ENCODE measurements around the gene DLGAP1.

DNA sequence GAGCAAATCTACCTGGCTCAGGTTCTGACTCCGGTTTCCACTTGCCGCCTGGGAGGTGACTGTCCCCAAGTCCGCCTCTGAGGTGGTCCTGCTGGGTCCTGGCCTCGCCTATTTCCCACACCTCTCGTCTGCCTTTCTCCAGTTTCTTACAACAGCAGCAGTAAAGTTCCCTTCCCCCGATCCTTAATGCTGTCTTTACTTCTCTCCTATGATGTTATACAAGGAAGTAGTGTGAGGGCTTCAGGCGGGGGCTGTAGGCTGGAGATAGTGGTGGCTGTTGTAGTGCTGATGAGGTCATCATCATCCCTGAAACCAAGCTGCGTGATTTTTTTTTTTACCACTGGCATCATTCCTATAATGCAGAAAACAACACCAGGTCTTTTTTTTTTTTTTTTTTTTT is 986.3 kb downstream of the DLGAP1 start:
- no peak for TF ChIP-seq PTBP1 (IDR thresholded peaks at IDR 0.05; ENCODE audit: low read depth, low read length, poor library complexity, severe bottlenecking)
- no peak for TF ChIP-seq ZNF160 (CRISPR knock-in tag; IDR thresholded peaks at IDR 0.05)
- TF ChIP-seq KAT8 (CRISPR knock-in tag; IDR thresholded peaks at IDR 0.05), result no peak
- TF ChIP-seq, protein P1, sequence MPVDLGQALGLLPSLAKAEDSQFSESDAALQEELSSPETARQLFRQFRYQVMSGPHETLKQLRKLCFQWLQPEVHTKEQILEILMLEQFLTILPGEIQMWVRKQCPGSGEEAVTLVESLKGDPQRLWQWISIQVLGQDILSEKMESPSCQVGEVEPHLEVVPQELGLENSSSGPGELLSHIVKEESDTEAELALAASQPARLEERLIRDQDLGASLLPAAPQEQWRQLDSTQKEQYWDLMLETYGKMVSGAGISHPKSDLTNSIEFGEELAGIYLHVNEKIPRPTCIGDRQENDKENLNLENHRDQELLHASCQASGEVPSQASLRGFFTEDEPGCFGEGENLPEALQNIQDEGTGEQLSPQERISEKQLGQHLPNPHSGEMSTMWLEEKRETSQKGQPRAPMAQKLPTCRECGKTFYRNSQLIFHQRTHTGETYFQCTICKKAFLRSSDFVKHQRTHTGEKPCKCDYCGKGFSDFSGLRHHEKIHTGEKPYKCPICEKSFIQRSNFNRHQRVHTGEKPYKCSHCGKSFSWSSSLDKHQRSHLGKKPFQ (CRISPR knock-in tag; IDR thresholded peaks at IDR 0.05; ENCODE audit: insufficient replicate concordance), result no peak
- no peak for TF ChIP-seq EZH2 (conservative IDR thresholded peaks at IDR 0.05; ENCODE audit: low read depth, low read length)

Data from HepG2 (cell line).